ENCODE data around the gene SLC7A9. TPM values are rescaled to one million over a fixed set of nuclear protein-coding genes. Genes with fewer than 3 reads are reported as not detected.

Gene SLC7A9
- total RNA-seq, 2 experiments from 2014 or later = not detected

- ATAC-seq (no peak), DNase-seq (no peak)
- H3K4me3 Mint-ChIP-seq = no peak overlapping the region
- H3K9me3 Mint-ChIP-seq = peaks cover 8% of the 10 kb centered on the region
- ChIA-PET CTCF (no interaction called here), POLR2A (no interaction called here)
- H3K4me1 Mint-ChIP-seq (ENCODE audit: low read depth) = no peaks in the 10 kb centered on the region
- peaks cover 15% of the 10 kb centered on the region for H3K36me3 Mint-ChIP-seq (ENCODE audit: low read depth)
- intact Hi-C loops (cut with micrococcal nuclease) = no loop called here
- no peak for TF ChIP-seq CTCF (IDR thresholded peaks at IDR 0.05)
- no peak overlapping the region for H3K27ac Mint-ChIP-seq
- H3K27me3 Mint-ChIP-seq = no peaks in the 10 kb centered on the region
These were observed 32.9 kb upstream of the SLC7A9 start for GRCh38 chr19:32902448-32902847.

- H3K4me3 Mint-ChIP-seq = no peak overlapping the region
- no peak overlapping the region for H3K27ac Mint-ChIP-seq
- H3K27me3 Mint-ChIP-seq = no peaks in the 10 kb centered on the region
- DNase-seq (no peak), ATAC-seq (no peak)
- ChIA-PET POLR2A (interaction anchor here (0.7 kb wide), 1 partner anchor 9 kb away, joined by 3 read pairs; no protein-coding TSS in a partner anchor), CTCF (no interaction called here)
- peaks cover 8% of the 10 kb centered on the region for H3K9me3 Mint-ChIP-seq
- H3K36me3 Mint-ChIP-seq (ENCODE audit: low read depth) = peaks cover 15% of the 10 kb centered on the region
- H3K4me1 Mint-ChIP-seq (ENCODE audit: low read depth) = no peaks in the 10 kb centered on the region
- no peak for TF ChIP-seq CTCF (IDR thresholded peaks at IDR 0.05)
- intact Hi-C loops (cut with micrococcal nuclease) = no loop called here
These were observed 32.1 kb upstream of the SLC7A9 start for GRCh38 chr19:32901504-32902161.

GRCh38 chr19:32896516-32897214 lies 27.1 kb upstream of the SLC7A9 start:
- intact Hi-C loops (cut with micrococcal nuclease) = no loop called here
- ChIA-PET POLR2A (no interaction called here), CTCF (no interaction called here)
- Mint-ChIP-seq H3K4me3 (no peak overlapping the region), H3K9me3 (peaks cover 12% of the 10 kb centered on the region), H3K27me3 (no peaks in the 10 kb centered on the region), H3K36me3 (ENCODE audit: low read depth) (peaks cover 32% of the 10 kb centered on the region), H3K27ac (no peak overlapping the region), H3K4me1 (ENCODE audit: low read depth) (peaks cover 5% of the 10 kb centered on the region)
- ATAC-seq (no peak), DNase-seq (no peak)
- no peak for TF ChIP-seq CTCF (IDR thresholded peaks at IDR 0.05)

- H3K27me3 Mint-ChIP-seq = no peaks in the 10 kb centered on the region
- DNase-seq (no peak), ATAC-seq (peak; percentile 60)
- peaks cover 15% of the 10 kb centered on the region for H3K9me3 Mint-ChIP-seq
- no peak for TF ChIP-seq CTCF (IDR thresholded peaks at IDR 0.05)
- intact Hi-C loops (cut with micrococcal nuclease) = no loop called here
- no peak overlapping the region for H3K4me3 Mint-ChIP-seq
- no peak overlapping the region for H3K27ac Mint-ChIP-seq
- peaks cover 5% of the 10 kb centered on the region for H3K4me1 Mint-ChIP-seq (ENCODE audit: low read depth)
- peaks cover 32% of the 10 kb centered on the region for H3K36me3 Mint-ChIP-seq (ENCODE audit: low read depth)
- CTCF ChIA-PET = no interaction called here
- POLR2A ChIA-PET = no interaction called here
These were observed 25.8 kb upstream of the SLC7A9 start for GRCh38 chr19:32895384-32895783.

GRCh38 chr19:32891609-32892008 lies 22.0 kb upstream of the SLC7A9 start:
- H3K27me3 Mint-ChIP-seq = no peaks in the 10 kb centered on the region
- peaks cover 31% of the 10 kb centered on the region for H3K36me3 Mint-ChIP-seq (ENCODE audit: low read depth)
- peaks cover 15% of the 10 kb centered on the region for H3K9me3 Mint-ChIP-seq
- CTCF ChIA-PET = interaction anchor here (0.7 kb wide), 1 partner anchor 352 kb away, joined by 3 read pairs; no protein-coding TSS in a partner anchor
- intact Hi-C loops (cut with micrococcal nuclease) = no loop called here
- DNase-seq (no peak), ATAC-seq (no peak)
- H3K4me3 Mint-ChIP-seq = no peak overlapping the region
- H3K27ac Mint-ChIP-seq = no peak overlapping the region
- POLR2A ChIA-PET = no interaction called here
- TF ChIP-seq CTCF (IDR thresholded peaks at IDR 0.05) = no peak
- H3K4me1 Mint-ChIP-seq (ENCODE audit: low read depth) = peaks cover 5% of the 10 kb centered on the region
